K562 (cell line): ENCODE data around the gene AGPAT4. TPM values are rescaled to one million over a fixed set of nuclear protein-coding genes. Genes with fewer than 3 reads are reported as not detected.

Experiments used
- AFF4 ChIP-seq: sonication (generic); formaldehyde crosslinking; IDR thresholded peaks from 2 replicates; pipeline ENCODE4 v1.8.0; 2023; ENCODE audit warnings: mild to moderate bottlenecking, missing genetic modification reagents
- ARNT ChIP-seq, 2 experiments: fragments of 450-650 bp; IDR thresholded peaks; 2 replicates each; pipeline ENCODE4 v1.6.1; 2016; ENCODE audit warnings: mild to moderate bottlenecking in 1 of 2
- CREB1 ChIP-seq, 2 experiments: sonication (generic) in 1 of 2; formaldehyde crosslinking in 1 of 2; IDR thresholded peaks; 2 replicates each; pipeline versions ENCODE4 v1.6.1 to v1.8.0; 2012 to 2022; ENCODE audit warnings: inconsistent platforms in 1 of 2, mild to moderate bottlenecking in 1 of 2, missing genetic modification reagents in 1 of 2, moderate library complexity in 1 of 2
- DEAF1 ChIP-seq: fragments of 450-650 bp; formaldehyde crosslinking; IDR thresholded peaks from 2 replicates; pipeline ENCODE4 v1.4.0; 2020; ENCODE audit warnings: mild to moderate bottlenecking, moderate library complexity
- FOXK2 ChIP-seq, 2 experiments: fragments of 450-650 bp; IDR thresholded peaks in 1 of 2; conservative IDR thresholded peaks in 1 of 2; 2 replicates each; pipeline ENCODE4 v1.6.1; 2016; ENCODE audit warnings: low read depth in 2 of 2, mild to moderate bottlenecking in 1 of 2
- HES1 ChIP-seq: fragments of 450-650 bp; IDR thresholded peaks from 2 replicates; pipeline ENCODE4 v1.6.1; 2016; ENCODE audit warnings: low read depth, mild to moderate bottlenecking, moderate library complexity
- JUN ChIP-seq, 2 experiments: sonication (generic) in 1 of 2; formaldehyde crosslinking in 1 of 2; IDR thresholded peaks; 2 replicates each; pipeline versions ENCODE4 v1.6.1 to v1.8.0; 2012 to 2022; ENCODE audit warnings: borderline replicate concordance in 2 of 2, mild to moderate bottlenecking in 2 of 2, improper control_type of control experiment in 1 of 2, low read depth in 1 of 2, low read length in 1 of 2, missing genetic modification reagents in 1 of 2
- MLLT1 ChIP-seq, 2 experiments: fragments of 450-650 bp; IDR thresholded peaks; 2 replicates each; pipeline ENCODE4 v1.6.1; 2016
- MTA1 ChIP-seq: fragments of 450-650 bp; IDR thresholded peaks from 2 replicates; pipeline ENCODE4 v1.6.1; 2017; ENCODE audit warnings: borderline replicate concordance
- NR2C2 ChIP-seq, 2 experiments: fragments of 200-800 bp in 1 of 2; sonication (Bioruptor generic) in 1 of 2; sonication (generic) in 1 of 2; formaldehyde crosslinking in 1 of 2; IDR thresholded peaks; 2 replicates each; pipeline versions ENCODE4 v1.6.1 to v1.8.0; 2016 to 2022; ENCODE audit warnings: mild to moderate bottlenecking in 1 of 2, missing compliant biosample characterization in 1 of 2, missing genetic modification characterization in 1 of 2, missing genetic modification reagents in 1 of 2
- PML ChIP-seq: IDR thresholded peaks from 2 replicates; pipeline ENCODE4 v1.6.1; 2012; ENCODE audit warnings: low read length, inconsistent platforms
- TEAD4 ChIP-seq, 2 experiments: sonication (generic) in 1 of 2; formaldehyde crosslinking in 1 of 2; IDR thresholded peaks; 2 replicates each; pipeline versions ENCODE4 v1.6.1 to v1.8.0; 2012 to 2022; ENCODE audit warnings: borderline replicate concordance in 1 of 2, inconsistent platforms in 1 of 2, low read length in 1 of 2, mild to moderate bottlenecking in 1 of 2, missing genetic modification reagents in 1 of 2
- VEZF1 ChIP-seq: fragments of 200-800 bp; sonication (Bioruptor generic); IDR thresholded peaks from 2 replicates; pipeline ENCODE4 v1.6.1; 2017; ENCODE audit warnings: missing genetic modification characterization, missing compliant biosample characterization
- ZFX ChIP-seq: sonication (generic); formaldehyde crosslinking; IDR thresholded peaks from 2 replicates; pipeline ENCODE4 v1.8.0; 2022; ENCODE audit warnings: mild to moderate bottlenecking, missing genetic modification reagents, moderate library complexity
- ZNF384 ChIP-seq: IDR thresholded peaks from 2 replicates; pipeline ENCODE4 v1.6.1; 2012; ENCODE audit warnings: low read depth, low read length, improper control_type of control experiment
- polyA plus RNA-seq, 8 experiments: library from polyadenylated mRNA; depleted of rRNA in 4 of 8; stranded (reverse) in 5 of 8; unstranded in 3 of 8; fragments of >200 nt; fragmentation: Nextera tagmentation in 2 of 8; fragmentation: Illumina TruSeq in 1 of 8; extraction: Ambion mirVana in 2 of 8; extraction: Trizol in 1 of 8; gene quantifications; 2 replicates each; pipeline versions ENCODE4 v1.2.1 to v1.2.3, GENCODE V29; 2011 to 2014; ENCODE audit warnings: inconsistent platforms in 1 of 8, missing spikeins in 1 of 8
- total RNA-seq, 7 experiments: library from RNA; depleted of rRNA in 6 of 7; stranded (reverse); fragments of >200 nt in 6 of 7; fragmentation: Illumina TruSeq in 2 of 7; extraction: Trizol in 2 of 7; gene quantifications; 2 replicates each; pipeline versions ENCODE4 v1.2.1 to v1.2.3, GENCODE V29; 2011 to 2021; ENCODE audit warnings: low replicate concordance in 1 of 7

Gene AGPAT4
- total and polyA plus RNA-seq, 9 of the 15 experiments (the other 6 are each of a cell fraction or from before 2014, with no cell fraction given), result 2.2 to 15.0 (median 5.7) TPM

- TF ChIP-seq TEAD4 (IDR thresholded peaks at IDR 0.05; ENCODE audit: low read length) (0 out of 2 replicates have a peak, but pooled peaks have one; percentile 10), TEAD4 (CRISPR knock-in tag; IDR thresholded peaks at IDR 0.05; ENCODE audit: borderline replicate concordance) (no peak), MTA1 (0 out of 2 replicates have a peak, but pooled peaks have one; percentile 28), PML (peak; percentile 41; the same call in 1 of the 2 replicates), AFF4 (CRISPR knock-in tag) (no peak; the same call in 1 of the 2 replicates), MLLT1 (IDR thresholded peaks at IDR 0.05) (peak; percentile 63 to 65; a peak in 1 of 4 replicates), FOXK2 (conservative IDR thresholded peaks at IDR 0.05 in 1 of 2, IDR thresholded peaks at IDR 0.05 in 1 of 2; ENCODE audit: low read depth in 2 of 2) (peak; percentile 55 to 66; a peak in 3 of 4 replicates), VEZF1 (CRISPR knock-in tag) (peak; percentile 70; the same call in 1 of the 2 replicates), DEAF1 (CRISPR knock-in tag) (no peak), NR2C2 (CRISPR knock-in tag; IDR thresholded peaks at IDR 0.05) (no peak), NR2C2 (tag; IDR thresholded peaks at IDR 0.05) (no peak), ARNT (IDR thresholded peaks at IDR 0.05) (peak in 1 of 2 experiments; percentile 78; a peak in 2 of 4 replicates), ZNF384 (peak; percentile 100), HES1 (0 out of 2 replicates have a peak, but pooled peaks have one; percentile 41), CREB1 (IDR thresholded peaks at IDR 0.05) (peak; percentile 86), CREB1 (CRISPR knock-in tag; IDR thresholded peaks at IDR 0.05) (peak; percentile 84), ZFX (CRISPR knock-in tag) (no peak), JUN (IDR thresholded peaks at IDR 0.05; ENCODE audit: borderline replicate concordance, low read depth, low read length) (peak; percentile 83), JUN (CRISPR knock-in tag; IDR thresholded peaks at IDR 0.05; ENCODE audit: borderline replicate concordance) (no peak)
Observed at GRCh38 chr6:161273752-161274487, at the start of gene AGPAT4 (continued).
